ENCODE measurements around the gene AMDHD2. TPM values are rescaled to one million over a fixed set of nuclear protein-coding genes. Genes with fewer than 3 reads are reported as not detected.
"Not testable (repeated sequence)": the region's sequence is repeated elsewhere in the genome, so short reads cannot be mapped to it uniquely, and the experiment has no call there.

Gene AMDHD2
- total and polyA plus RNA-seq, 2 experiments from 2014 or later: 15.2 to 31.9 TPM

DNA sequence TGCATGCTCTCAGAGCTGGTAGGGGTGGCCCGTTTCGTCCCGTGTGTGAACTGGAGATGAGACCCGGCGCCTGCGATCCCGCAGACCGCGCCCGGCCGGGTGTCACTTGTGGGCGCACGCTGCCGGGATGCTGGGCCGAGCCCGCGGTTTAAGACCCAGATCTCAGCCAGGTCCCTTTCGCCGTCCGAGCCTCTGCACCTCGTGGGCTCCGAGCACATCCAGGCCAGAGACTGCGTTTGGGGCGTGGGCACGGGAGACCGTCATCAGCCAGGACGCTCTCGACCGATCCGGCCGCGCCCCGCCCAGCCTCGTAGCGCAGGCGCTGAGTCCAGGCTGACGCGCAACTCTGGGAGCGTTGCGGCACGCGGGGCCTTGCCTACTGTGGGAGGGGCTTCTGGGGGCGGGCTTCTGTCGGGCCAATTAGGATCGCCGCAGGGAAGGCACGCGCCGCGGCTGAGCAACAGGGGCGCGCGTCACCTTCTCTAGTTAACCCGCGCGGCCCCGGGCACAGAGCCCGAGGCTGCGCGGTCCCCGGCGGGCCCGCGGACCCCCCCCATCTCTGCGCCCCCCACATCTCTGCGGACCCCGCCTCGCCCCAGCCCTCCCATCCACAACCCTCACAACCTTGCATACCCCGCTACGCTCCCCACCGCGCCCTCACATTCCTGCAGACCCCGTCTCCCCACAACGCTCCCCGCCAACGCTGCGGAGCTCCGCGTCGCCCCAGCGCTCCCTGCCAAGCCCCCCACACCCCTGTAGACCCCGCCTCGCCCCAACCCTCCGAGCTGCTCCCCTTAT is 11.7 kb downstream of the AMDHD2 start:
- H3K79me2 ChIP-seq (ENCODE audit: insufficient read depth): no peaks in the 10 kb centered on the region
- H3K4me1 ChIP-seq (ENCODE audit: insufficient read depth): peaks cover 18% of the 10 kb centered on the region
- DNase-seq: peak; percentile 100
- no peaks in the 10 kb centered on the region for H4K20me1 ChIP-seq (ENCODE audit: insufficient read depth)
- peaks cover 22% of the 10 kb centered on the region for H3F3A ChIP-seq (ENCODE audit: insufficient read depth)
- peak overlapping the region; percentile 98 for H3K4me2 ChIP-seq (ENCODE audit: unreplicated experiment)
- H3K36me3 ChIP-seq (ENCODE audit: low read depth): no peaks in the 10 kb centered on the region
- 2 to 3% methylated on average over 55 to 81 of the region's 84 CpGs for WGBS, 2 experiments (ENCODE audit: low coverage in 1 of 2, low lambda C conversion rate in 2 of 2, missing lambda C conversion rate in 2 of 2)
- peak overlapping the region; percentile 81 for H3K27ac ChIP-seq
- no peaks in the 10 kb centered on the region for H3K9me3 ChIP-seq (ENCODE audit: low read depth)
- in situ Hi-C loops (cut with MboI): no loop called here
- peak overlapping the region; percentile 74 for H2AFZ ChIP-seq
- H3K27me3 ChIP-seq (replicated peaks; ENCODE audit: insufficient read depth): no peaks in the 10 kb centered on the region
- no peaks in the 10 kb centered on the region for H3K9me2 ChIP-seq (ENCODE audit: insufficient read depth)
- TF ChIP-seq EZH2phosphoT487 (IDR thresholded peaks at IDR 0.05; ENCODE audit: insufficient read depth, low read depth): no peak
- TF ChIP-seq EZH2 (IDR thresholded peaks at IDR 0.05; ENCODE audit: insufficient read depth, poor library complexity, severe bottlenecking): no peak
- peak overlapping the region; percentile 83 for H3K4me3 ChIP-seq
- H3K9ac ChIP-seq: peak overlapping the region; percentile 88

DNA sequence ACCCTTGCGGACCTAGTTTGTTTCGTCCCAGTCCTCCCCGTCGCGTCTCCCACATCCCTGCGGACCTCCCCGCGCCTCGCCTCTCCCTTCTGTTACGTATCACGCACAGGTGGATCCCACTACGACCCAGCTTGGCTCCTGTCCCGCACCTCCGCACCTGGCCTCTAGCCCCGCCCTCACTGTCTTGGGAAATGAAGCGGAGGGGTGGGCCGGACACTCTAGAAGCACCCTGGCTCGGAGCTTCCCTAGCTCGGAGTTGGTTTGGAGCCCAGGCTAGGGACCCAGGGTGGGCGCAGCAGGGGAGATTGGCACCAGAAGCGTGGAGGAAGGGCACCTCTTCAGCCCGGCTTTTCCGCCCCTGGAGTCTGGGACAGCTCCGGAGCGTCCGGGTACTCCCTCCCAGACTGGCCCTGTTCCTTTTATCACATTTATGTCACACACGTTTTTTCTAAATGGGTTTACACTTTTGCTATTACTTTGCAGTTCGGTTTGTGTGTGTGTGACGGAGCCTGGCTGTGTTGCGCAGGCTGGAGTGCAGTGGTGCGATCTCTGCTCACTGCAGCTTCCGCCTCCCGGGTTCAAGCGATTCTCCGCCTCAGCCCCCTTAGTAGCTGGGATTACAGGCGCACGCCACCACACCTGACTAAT is 12.4 kb downstream of the AMDHD2 start:
- peak overlapping the region; percentile 83 for H3K4me3 ChIP-seq
- H3F3A ChIP-seq (ENCODE audit: insufficient read depth): peaks cover 26% of the 10 kb centered on the region
- H3K27ac ChIP-seq: peak overlapping the region; percentile 65
- H3K36me3 ChIP-seq (ENCODE audit: low read depth): no peaks in the 10 kb centered on the region
- peak overlapping the region; percentile 98 for H3K4me2 ChIP-seq (ENCODE audit: unreplicated experiment)
- TF ChIP-seq EZH2phosphoT487 (IDR thresholded peaks at IDR 0.05; ENCODE audit: insufficient read depth, low read depth) (no peak), EZH2 (IDR thresholded peaks at IDR 0.05; ENCODE audit: insufficient read depth, poor library complexity, severe bottlenecking) (no peak)
- H3K79me2 ChIP-seq (ENCODE audit: insufficient read depth): no peaks in the 10 kb centered on the region
- no peaks in the 10 kb centered on the region for H4K20me1 ChIP-seq (ENCODE audit: insufficient read depth)
- in situ Hi-C loops (cut with MboI): no loop called here
- peaks cover 19% of the 10 kb centered on the region for H3K4me1 ChIP-seq (ENCODE audit: insufficient read depth)
- no peaks in the 10 kb centered on the region for H3K9me2 ChIP-seq (ENCODE audit: insufficient read depth)
- no peaks in the 10 kb centered on the region for H3K27me3 ChIP-seq (replicated peaks; ENCODE audit: insufficient read depth)
- H3K9me3 ChIP-seq (ENCODE audit: low read depth): no peaks in the 10 kb centered on the region
- H3K9ac ChIP-seq: peak overlapping the region; percentile 88
- WGBS, 2 experiments (ENCODE audit: low coverage in 1 of 2, low lambda C conversion rate in 2 of 2, missing lambda C conversion rate in 2 of 2): 2 to 3% methylated on average over 33 to 37 of the region's 37 CpGs
- H2AFZ ChIP-seq: peak overlapping the region; percentile 74
- DNase-seq: peak; percentile 60

DNA sequence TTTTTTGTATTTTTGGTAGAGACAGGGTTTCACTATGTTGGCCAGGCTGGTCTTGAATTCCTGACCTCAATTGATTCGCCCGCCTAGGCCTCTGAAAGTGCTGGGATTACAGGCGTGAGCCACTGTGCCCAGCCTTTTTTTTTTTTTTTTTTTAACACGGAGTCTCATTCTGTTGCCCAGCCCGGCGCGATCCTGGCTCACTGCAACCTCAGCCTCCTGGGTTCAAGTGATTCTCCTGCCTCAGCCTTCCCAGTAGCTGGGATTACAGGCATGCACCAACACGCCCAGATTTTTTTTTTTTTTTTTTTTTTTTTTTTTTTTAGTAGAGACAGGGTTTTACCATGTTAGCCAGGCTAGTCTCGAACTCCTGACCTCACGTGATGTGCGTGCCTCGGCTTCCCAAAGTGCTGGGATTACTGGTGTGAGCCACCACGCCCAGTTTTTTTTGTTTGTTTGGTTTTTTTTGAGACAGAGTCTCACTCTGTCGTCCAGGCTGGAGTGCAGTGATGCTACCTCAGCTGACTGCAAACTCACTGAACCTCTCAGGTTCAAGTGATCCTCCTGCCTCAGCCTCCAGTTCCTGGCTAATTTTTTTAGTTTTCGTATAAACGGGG is 13.1 kb downstream of the AMDHD2 start:
- H3K36me3 ChIP-seq (ENCODE audit: low read depth); H3K79me2 ChIP-seq (ENCODE audit: insufficient read depth); in situ Hi-C loops (cut with MboI); H3K27me3 ChIP-seq (replicated peaks; ENCODE audit: insufficient read depth); H4K20me1 ChIP-seq (ENCODE audit: insufficient read depth); H3K9me3 ChIP-seq (ENCODE audit: low read depth); H3K9me2 ChIP-seq (ENCODE audit: insufficient read depth): not testable (repeated sequence)
- Histone ChIP-seq H2AFZ (peak overlapping the region; percentile 74), H3F3A (ENCODE audit: insufficient read depth) (peaks cover 26% of the 10 kb centered on the region), H3K4me3 (peak overlapping the region; percentile 83), H3K27ac (peak overlapping the region; percentile 65), H3K4me2 (ENCODE audit: unreplicated experiment) (peak overlapping the region; percentile 98), H3K9ac (peak overlapping the region; percentile 88), H3K4me1 (ENCODE audit: insufficient read depth) (peaks cover 19% of the 10 kb centered on the region)
- DNase-seq: peak; percentile 36
- WGBS, 2 experiments (ENCODE audit: low coverage in 1 of 2, low lambda C conversion rate in 2 of 2, missing lambda C conversion rate in 2 of 2): 25 to 36% methylated on average over 10 to 16 of the region's 16 CpGs

DNA sequence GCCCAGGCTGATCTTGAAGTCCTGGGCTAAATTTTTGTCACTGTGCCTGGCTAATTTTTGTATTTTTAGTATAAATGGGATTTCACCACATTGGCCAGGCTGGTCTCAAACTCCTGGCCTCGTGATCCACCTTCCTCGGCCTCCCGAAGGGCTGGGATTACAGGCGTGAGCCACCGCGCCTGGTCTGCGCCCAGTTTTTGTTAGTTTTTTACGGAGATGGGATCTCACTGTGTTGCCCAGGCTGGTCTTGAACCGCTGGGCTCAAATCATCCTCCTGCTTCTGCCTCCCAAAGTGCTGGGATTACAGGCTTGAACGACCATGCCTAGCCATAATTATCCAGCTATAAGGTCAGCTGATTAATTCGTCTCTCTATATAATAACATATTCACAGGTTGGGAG is 13.7 kb downstream of the AMDHD2 start:
- in situ Hi-C loops (cut with MboI): no loop called here
- DNase-seq: no peak
- Histone ChIP-seq H3K79me2 (ENCODE audit: insufficient read depth) (peaks cover 6% of the 10 kb centered on the region), H3K27me3 (replicated peaks; ENCODE audit: insufficient read depth) (no peaks in the 10 kb centered on the region), H3K4me2 (ENCODE audit: unreplicated experiment) (no peak overlapping the region), H3K9me2 (ENCODE audit: insufficient read depth) (no peaks in the 10 kb centered on the region), H3K9me3 (ENCODE audit: low read depth) (no peaks in the 10 kb centered on the region), H3F3A (ENCODE audit: insufficient read depth) (peaks cover 26% of the 10 kb centered on the region), H3K4me3 (no peak overlapping the region), H4K20me1 (ENCODE audit: insufficient read depth) (no peaks in the 10 kb centered on the region), H2AFZ (no peak overlapping the region), H3K27ac (no peak overlapping the region), H3K9ac (no peak overlapping the region), H3K36me3 (ENCODE audit: low read depth) (no peaks in the 10 kb centered on the region), H3K4me1 (ENCODE audit: insufficient read depth) (peaks cover 20% of the 10 kb centered on the region)
- TF ChIP-seq EZH2phosphoT487 (IDR thresholded peaks at IDR 0.05; ENCODE audit: insufficient read depth, low read depth) (no peak), EZH2 (IDR thresholded peaks at IDR 0.05; ENCODE audit: insufficient read depth, poor library complexity, severe bottlenecking) (no peak)
- 93 to 95% methylated on average over 11 of the region's 11 CpGs for WGBS, 2 experiments (ENCODE audit: low coverage in 1 of 2, low lambda C conversion rate in 2 of 2, missing lambda C conversion rate in 2 of 2)

DNA sequence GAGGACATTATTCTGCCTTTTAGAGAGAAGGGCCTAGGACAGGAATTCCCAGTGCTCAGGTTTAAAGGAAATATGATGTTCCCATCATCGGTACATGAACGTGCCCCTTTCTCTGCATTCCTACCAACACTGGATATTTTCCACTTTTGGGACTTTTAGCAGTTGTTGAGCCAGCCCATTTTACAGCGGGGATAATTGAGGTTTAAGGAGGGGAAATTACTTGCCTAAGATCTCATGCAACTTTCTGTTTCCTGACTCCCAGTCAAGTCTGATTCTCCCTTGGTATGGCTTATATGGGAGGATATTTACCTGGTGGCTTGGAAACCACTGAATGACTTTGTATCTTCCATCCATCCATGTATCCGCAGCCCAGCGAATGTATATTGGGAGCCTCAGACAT is 14.2 kb downstream of the AMDHD2 start:
- H3K36me3 ChIP-seq (ENCODE audit: low read depth); H3K27ac ChIP-seq; H4K20me1 ChIP-seq (ENCODE audit: insufficient read depth); DNase-seq; H3K4me3 ChIP-seq; H3K79me2 ChIP-seq (ENCODE audit: insufficient read depth); H2AFZ ChIP-seq; H3K4me2 ChIP-seq (ENCODE audit: unreplicated experiment); in situ Hi-C loops (cut with MboI); H3K9me2 ChIP-seq (ENCODE audit: insufficient read depth); H3K9me3 ChIP-seq (ENCODE audit: low read depth); H3K27me3 ChIP-seq (replicated peaks; ENCODE audit: insufficient read depth); H3K9ac ChIP-seq: not testable (repeated sequence)
- Histone ChIP-seq H3F3A (ENCODE audit: insufficient read depth) (peaks cover 26% of the 10 kb centered on the region), H3K4me1 (ENCODE audit: insufficient read depth) (peaks cover 25% of the 10 kb centered on the region)
- WGBS, 2 experiments (ENCODE audit: low coverage in 1 of 2, low lambda C conversion rate in 2 of 2, missing lambda C conversion rate in 2 of 2): 98 to 99% methylated on average over 5 of the region's 5 CpGs

All from GM23248 (cell line).